G401.6 (cell line): ENCODE data around the gene ZNF569.
"Not testable (repeated sequence)": the region's sequence is repeated elsewhere in the genome, so short reads cannot be mapped to it uniquely, and the experiment has no call there.

Experiments
- FAIRE-seq: peaks from 2 replicates; lab custom pipeline; 2012; peaks lifted over from hg19 to GRCh38; lab: Jason Lieb, UNC

ZNF569 gene

GRCh38 chr19:37466798-37467607 is at the start of gene ZNF569:
ZNF569 (minus strand) TSS chr19:37467444; CDS start chr19:37444921, 22,523 bp downstream.
- no peak for FAIRE-seq

DNA sequence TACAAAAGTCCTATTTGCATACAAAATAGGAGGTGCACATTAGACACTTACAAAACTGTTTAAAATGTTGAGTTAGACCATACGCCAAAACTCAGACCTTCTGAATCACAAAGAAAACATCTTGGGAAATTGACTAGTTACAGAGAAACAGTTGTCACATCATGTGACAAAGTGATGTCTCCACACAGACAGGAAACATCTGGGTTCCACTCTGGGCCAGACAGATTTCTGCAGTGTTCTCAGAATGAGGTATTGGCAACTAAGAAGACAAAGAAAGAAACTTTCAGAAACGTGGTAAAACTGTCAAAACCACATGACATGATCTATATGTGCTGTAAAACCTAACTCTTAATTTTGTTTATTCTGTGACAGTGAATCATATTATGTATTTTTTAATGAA is 46.2 kb upstream of the ZNF569 start:
- no peak for FAIRE-seq

- no peak for FAIRE-seq
Observed at GRCh38 chr19:37511821-37512220, 44.6 kb upstream of the ZNF569 start.

- no peak for FAIRE-seq
Observed at GRCh38 chr19:37511186-37511585, 43.9 kb upstream of the ZNF569 start.

DNA sequence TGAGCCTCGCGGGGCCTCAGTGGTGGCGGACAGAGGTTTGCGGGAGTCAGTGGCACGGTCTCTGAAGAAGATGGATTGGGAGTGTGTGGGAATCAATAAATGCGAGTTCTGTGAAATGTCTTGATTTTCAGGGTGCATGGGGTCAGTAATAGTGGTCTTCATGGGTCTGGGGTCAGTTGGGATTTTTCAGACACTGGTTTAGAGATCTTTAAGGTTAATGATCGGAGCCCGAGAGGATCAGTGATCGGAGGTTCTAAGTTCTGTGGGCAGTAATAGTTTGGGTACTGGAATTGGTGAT is 39.9 kb upstream of the ZNF569 start:
- no peak for FAIRE-seq

DNA sequence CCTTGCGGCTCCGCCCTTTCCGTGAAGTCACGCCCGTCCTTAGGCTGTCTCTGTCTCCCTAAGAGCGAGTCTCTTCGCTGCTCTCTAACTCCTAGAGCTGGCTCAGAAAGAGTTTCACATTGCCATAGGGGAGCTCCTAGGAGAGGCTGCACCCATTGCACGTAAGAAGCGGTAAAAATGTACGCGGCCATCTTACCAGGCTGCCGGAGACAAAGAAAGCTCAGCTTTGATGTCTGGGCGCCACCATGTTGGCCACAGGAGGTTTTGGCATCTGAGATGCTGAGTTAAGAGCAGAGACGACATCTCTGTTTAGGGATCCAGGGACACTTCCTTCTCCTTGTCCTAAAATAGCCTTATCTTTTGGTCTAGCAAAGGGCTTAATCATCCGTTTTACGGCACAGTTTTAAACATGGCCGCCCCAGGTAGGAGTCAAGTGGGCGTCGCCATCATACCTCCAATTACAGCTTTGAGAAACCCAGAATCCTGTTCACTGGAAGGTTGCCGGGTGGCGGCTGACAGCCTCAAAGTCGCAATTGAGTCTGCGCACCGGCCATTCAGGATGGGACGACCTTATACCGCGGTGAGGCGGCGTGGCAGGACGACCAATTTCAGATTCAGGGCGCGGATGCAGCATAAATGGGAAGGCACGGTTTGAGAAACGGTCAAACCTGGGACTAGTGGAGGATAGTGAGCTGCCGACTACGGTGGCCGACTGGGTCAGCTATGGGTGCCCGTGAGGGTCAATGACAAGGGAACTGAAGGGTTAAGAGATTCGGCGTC is 39.3 kb upstream of the ZNF569 start, which contains the start of gene ZNF793:
Gene ZNF793 (plus strand): TSS at position 553 of the 780 bp plus-strand sequence. CDS start 16,501 bp downstream, outside the sequence.
- FAIRE-seq, result no peak

DNA sequence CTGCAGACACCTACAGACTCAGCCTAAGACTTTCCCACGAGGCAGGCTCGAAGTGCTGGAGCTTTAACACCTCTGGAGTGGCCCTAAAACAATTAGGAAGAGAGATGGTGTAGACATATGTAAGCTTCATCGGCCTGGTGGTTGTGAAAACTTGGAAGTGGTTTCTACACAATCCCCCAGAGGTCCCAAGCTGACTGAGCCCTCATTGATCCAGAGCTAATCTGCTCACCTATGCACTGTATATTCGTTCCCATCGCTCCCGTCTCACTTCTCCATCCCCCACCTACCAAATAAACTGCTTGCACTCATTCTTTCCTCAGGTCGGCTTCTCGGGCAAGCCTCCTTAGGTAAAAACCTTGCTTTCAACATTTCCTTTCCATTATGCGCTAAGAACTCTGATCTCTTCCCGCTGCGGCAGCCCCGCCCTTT is 38.7 kb upstream of the ZNF569 start:
- FAIRE-seq, result no peak

- FAIRE-seq, result no peak
Observed at GRCh38 chr19:37492213-37492612, 25.0 kb upstream of the ZNF569 start.

DNA sequence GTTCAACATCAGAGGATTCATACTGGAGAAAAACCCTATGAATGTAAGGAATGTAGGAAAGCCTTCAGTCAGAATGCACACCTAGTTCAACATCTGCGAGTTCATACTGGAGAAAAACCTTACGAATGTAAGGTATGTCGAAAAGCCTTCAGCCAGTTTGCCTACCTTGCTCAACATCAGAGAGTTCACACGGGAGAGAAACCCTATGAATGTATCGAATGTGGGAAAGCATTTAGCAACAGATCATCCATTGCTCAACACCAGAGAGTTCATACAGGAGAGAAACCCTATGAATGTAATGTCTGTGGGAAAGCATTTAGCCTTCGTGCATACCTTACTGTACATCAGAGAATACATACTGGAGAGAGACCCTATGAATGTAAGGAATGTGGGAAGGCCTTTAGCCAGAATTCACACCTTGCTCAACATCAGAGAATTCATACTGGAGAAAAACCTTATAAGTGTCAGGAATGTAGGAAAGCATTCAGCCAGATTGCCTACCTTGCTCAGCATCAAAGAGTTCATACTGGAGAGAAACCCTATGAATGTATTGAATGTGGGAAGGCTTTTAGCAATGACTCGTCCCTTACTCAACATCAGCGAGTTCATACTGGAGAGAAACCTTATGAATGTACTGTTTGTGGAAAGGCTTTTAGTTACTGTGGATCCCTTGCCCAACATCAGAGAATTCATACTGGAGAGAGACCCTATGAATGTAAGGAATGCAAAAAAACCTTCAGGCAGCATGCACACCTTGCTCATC is 17.3 kb upstream of the ZNF569 start:
- no peak for FAIRE-seq

GRCh38 chr19:37472165-37472564 is 4.9 kb upstream of the ZNF569 start:
- no peak for FAIRE-seq

DNA sequence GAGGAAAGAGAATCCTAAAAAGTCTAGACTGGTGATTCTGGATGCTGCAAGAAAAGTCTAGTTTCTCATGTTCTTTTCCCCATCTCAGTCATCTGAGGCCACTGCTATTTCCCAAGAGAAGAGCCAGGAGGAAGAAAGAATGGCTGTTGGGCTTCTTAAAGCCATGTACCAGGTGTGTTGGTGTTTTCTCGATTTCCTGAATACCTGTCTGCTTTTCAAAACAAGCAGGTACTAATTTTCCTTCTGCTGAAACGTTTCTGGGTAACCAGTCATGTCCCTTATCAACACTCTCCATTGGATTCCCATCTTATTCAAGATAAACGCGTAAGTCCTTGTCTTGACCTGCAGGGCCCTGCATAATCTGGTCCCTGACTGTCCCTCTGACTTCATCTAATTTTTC is 3.0 kb upstream of the ZNF569 start:
- no peak for FAIRE-seq

GRCh38 chr19:37468961-37469777 is 1.9 kb upstream of the ZNF569 start, which contains the start of gene ZNF570:
ZNF570 (plus strand) TSS chr19:37469356; CDS start chr19:37470355, 999 bp downstream.
- no peak for FAIRE-seq

DNA sequence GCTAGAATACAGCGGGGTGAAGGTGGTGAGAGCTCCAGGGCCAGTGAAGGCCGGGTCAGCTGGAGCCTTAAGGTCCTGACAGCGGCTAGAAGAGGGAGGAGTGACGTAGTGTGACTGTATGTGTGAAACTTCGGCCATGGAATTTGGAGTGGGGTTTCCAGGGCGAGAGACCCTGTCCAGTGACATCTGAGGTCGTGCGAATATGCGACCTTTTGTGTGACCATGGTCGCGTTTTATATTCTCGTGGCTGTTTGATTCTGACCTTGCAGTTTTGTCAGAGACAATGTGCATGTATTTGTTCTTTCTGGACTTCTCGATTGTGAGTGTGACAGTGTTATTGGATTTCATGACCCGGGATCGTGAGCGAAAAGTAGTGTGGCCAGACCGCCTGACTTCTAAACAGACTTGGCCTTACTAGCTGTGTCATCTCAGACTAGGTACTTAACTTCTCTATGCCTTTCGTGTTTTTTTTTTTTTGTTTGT is 405 bp upstream of the ZNF569 start:
- FAIRE-seq, result no peak

GRCh38 chr19:37466277-37466797 is 907 bp downstream of the ZNF569 start:
- no peak for FAIRE-seq

DNA sequence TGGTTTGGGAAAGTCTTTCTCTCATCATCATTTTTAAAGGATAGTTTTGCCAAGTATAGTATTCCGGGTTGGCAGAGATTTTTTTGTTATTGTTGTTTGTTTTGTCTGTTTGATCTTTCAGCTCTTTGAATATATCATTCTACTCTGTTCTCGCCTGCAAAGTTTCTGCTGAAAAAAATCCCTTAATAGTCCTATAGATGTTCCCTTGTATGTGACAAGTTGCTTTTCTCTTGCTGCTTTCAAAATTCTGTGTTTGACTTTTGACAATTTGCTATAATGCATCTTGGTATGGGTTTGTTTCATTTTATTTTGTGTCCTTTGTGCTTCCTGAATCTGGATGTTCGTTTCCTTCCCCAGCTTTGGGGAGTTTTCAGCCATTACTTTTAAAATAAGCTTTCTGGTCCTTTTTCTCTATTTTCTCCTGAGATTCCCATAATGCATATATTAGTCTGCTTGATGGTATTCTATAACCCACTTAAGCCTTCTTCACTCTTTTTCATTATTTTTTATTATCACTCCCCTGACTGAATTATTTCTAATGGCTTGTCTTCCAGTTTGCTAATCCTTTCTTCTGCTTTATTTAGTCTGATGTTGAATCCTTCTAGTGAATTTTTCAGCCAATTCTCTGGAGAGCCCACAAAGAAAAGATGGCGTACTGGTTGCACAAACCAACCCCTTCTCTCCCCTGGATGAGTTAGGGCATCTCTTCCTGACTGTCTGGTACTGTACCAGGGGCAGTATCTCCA is 14.6 kb downstream of the ZNF569 start:
- no peak for FAIRE-seq

GRCh38 chr19:37413313-37414084 is 53.7 kb downstream of the ZNF569 start:
- FAIRE-seq, result no peak

DNA sequence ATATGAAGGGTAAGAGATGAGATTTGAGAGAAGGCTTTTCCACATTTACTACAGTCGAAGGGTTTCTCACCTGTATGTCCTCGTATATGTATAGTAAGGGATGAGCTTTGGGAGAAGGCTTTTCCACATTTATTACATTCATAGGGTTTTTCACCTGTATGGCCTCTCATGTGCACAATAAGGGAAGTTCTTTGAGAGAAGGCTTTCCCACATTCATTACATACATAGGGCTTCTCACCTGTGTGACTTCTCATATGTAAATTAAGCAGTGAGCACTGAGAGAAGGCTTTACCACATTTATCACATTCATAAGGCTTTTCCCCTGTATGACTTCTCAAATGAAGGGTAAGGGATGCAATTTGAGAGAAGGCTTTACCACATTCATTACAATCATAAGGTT is 54.5 kb downstream of the ZNF569 start:
- no peak for FAIRE-seq

DNA sequence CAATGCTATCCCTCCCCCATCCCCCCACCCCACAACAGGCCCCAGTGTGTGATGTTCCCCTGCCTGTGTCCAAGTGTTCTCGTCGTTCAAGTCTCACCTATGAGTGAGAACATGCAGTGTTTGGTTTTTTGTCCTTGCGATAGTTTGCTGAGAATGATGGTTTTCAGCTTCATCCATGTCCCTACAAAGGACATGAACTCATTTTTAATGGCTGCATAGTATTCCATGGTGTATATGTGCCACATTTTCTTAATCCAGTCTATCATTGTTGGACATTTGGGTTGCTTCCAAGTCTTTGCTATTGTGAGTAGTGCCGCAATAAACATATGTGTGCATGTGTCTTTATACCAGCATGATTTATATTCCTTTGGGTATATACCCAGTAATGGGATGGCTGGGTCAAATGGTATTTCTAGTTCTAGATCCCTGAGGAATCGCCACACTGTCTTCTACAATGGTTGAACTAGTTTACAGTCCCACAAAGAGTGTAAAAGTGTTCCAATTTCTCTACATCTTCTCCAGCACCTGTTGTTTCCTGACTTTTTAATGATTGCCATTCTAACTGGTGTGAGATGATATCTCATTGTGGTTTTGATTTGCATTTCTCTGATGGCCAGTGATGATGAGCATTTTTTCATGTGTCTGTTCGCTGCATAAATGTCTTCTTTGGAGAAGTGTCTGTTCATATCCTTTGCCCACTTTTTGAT is 61.0 kb downstream of the ZNF569 start:
- FAIRE-seq, result not testable (repeated sequence)

DNA sequence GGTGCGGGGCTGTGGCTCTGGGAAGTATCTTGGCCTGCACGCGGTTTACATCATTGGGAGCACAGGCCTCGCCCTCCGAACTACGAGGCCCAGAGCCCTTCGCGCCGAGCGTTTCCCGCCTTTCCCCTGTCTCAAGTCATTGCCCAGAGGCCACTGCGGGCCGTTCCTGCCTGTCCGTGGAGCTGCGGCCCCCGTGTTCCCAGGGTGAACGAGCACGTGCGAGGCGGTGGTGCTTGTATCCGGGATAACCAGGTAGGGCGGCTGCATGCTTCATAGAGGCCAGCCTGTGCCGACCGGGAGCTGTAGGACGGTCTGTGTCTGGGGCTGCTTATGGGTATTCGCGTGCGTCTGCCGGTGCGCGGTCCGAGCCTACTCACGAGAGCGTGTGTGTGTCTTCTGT is 63.8 kb downstream of the ZNF569 start:
- FAIRE-seq, result no peak
